ENCODE measurements around the gene MEOX2.

MEOX2 gene

GRCh38 chr7:15692501-15693020 is 6.1 kb upstream of the MEOX2 start:
- Histone ChIP-seq H3K36me3 (ENCODE audit: control insufficient read depth in 1 of 2, insufficient read depth in 2 of 2, low read length in 2 of 2) (no peaks in the 10 kb centered on the region), H3K4me3 (ENCODE audit: low read depth in 1 of 2, low read length in 2 of 2) (no peak overlapping the region), H3K27me3 (ENCODE audit: control insufficient read depth in 1 of 2, insufficient read depth in 2 of 2, low read length in 2 of 2) (peaks cover 10 to 15% of the 10 kb centered on the region in 2 donors), H3K27ac (ENCODE audit: low read depth, low read length) (no peak overlapping the region), H3K4me1 (ENCODE audit: control insufficient read depth in 1 of 2, insufficient read depth in 2 of 2, low read length in 2 of 2) (peaks cover 0 to 1% of the 10 kb centered on the region in 2 donors), H3K9ac (ENCODE audit: low read depth in 1 of 2, low read length in 2 of 2) (no peak overlapping the region), H3K9me3 (ENCODE audit: control insufficient read depth in 1 of 2, low read length in 2 of 2) (no peaks in the 10 kb centered on the region)

- no peak overlapping the region for H3K27ac ChIP-seq (ENCODE audit: low read depth, low read length)
- H3K9ac ChIP-seq (ENCODE audit: low read depth in 1 of 2, low read length in 2 of 2), result no peak overlapping the region
Observed at GRCh38 chr7:15688911-15689310, 2.4 kb upstream of the MEOX2 start.

GRCh38 chr7:15688279-15688626 is 1.8 kb upstream of the MEOX2 start:
- H3K27me3 ChIP-seq (ENCODE audit: control insufficient read depth in 1 of 2, insufficient read depth in 2 of 2, low read length in 2 of 2), result peaks cover 36 to 51% of the 10 kb centered on the region in 2 donors
- H3K27ac ChIP-seq (ENCODE audit: low read depth, low read length), result no peak overlapping the region
- H3K9me3 ChIP-seq (ENCODE audit: control insufficient read depth in 1 of 2, low read length in 2 of 2), result no peaks in the 10 kb centered on the region
- peaks cover 18 to 21% of the 10 kb centered on the region in 2 donors for H3K4me1 ChIP-seq (ENCODE audit: control insufficient read depth in 1 of 2, insufficient read depth in 2 of 2, low read length in 2 of 2)
- no peaks in the 10 kb centered on the region for H3K36me3 ChIP-seq (ENCODE audit: control insufficient read depth in 1 of 2, insufficient read depth in 2 of 2, low read length in 2 of 2)
- no peak overlapping the region for H3K4me3 ChIP-seq (ENCODE audit: low read depth in 1 of 2, low read length in 2 of 2)
- no peak overlapping the region for H3K9ac ChIP-seq (ENCODE audit: low read depth in 1 of 2, low read length in 2 of 2)

More at GRCh38 chr7:15688911-15689310, 2.4 kb upstream of the MEOX2 start:
- Histone ChIP-seq H3K36me3 (ENCODE audit: control insufficient read depth in 1 of 2, insufficient read depth in 2 of 2, low read length in 2 of 2) (no peaks in the 10 kb centered on the region), H3K9me3 (ENCODE audit: control insufficient read depth in 1 of 2, low read length in 2 of 2) (no peaks in the 10 kb centered on the region), H3K27me3 (ENCODE audit: control insufficient read depth in 1 of 2, insufficient read depth in 2 of 2, low read length in 2 of 2) (peaks cover 36 to 50% of the 10 kb centered on the region in 2 donors), H3K4me3 (ENCODE audit: low read depth in 1 of 2, low read length in 2 of 2) (no peak overlapping the region), H3K4me1 (ENCODE audit: control insufficient read depth in 1 of 2, insufficient read depth in 2 of 2, low read length in 2 of 2) (peaks cover 18 to 21% of the 10 kb centered on the region in 2 donors)

GRCh38 chr7:15687546-15688278 is 1.2 kb upstream of the MEOX2 start:
- Histone ChIP-seq H3K9ac (ENCODE audit: low read depth in 1 of 2, low read length in 2 of 2) (no peak overlapping the region), H3K27me3 (ENCODE audit: control insufficient read depth in 1 of 2, insufficient read depth in 2 of 2, low read length in 2 of 2) (peaks cover 38 to 51% of the 10 kb centered on the region in 2 donors), H3K27ac (ENCODE audit: low read depth, low read length) (no peak overlapping the region), H3K4me3 (ENCODE audit: low read depth in 1 of 2, low read length in 2 of 2) (no peak overlapping the region), H3K4me1 (ENCODE audit: control insufficient read depth in 1 of 2, insufficient read depth in 2 of 2, low read length in 2 of 2) (peaks cover 18 to 21% of the 10 kb centered on the region in 2 donors), H3K9me3 (ENCODE audit: control insufficient read depth in 1 of 2, low read length in 2 of 2) (no peaks in the 10 kb centered on the region), H3K36me3 (ENCODE audit: control insufficient read depth in 1 of 2, insufficient read depth in 2 of 2, low read length in 2 of 2) (no peaks in the 10 kb centered on the region)

GRCh38 chr7:15686957-15687545 is 568 bp upstream of the MEOX2 start:
- peaks cover 40 to 51% of the 10 kb centered on the region in 2 donors for H3K27me3 ChIP-seq (ENCODE audit: control insufficient read depth in 1 of 2, insufficient read depth in 2 of 2, low read length in 2 of 2)
- no peaks in the 10 kb centered on the region for H3K9me3 ChIP-seq (ENCODE audit: control insufficient read depth in 1 of 2, low read length in 2 of 2)
- H3K27ac ChIP-seq (ENCODE audit: low read depth, low read length), result no peak overlapping the region
- no peaks in the 10 kb centered on the region for H3K36me3 ChIP-seq (ENCODE audit: control insufficient read depth in 1 of 2, insufficient read depth in 2 of 2, low read length in 2 of 2)
- peaks cover 18 to 21% of the 10 kb centered on the region in 2 donors for H3K4me1 ChIP-seq (ENCODE audit: control insufficient read depth in 1 of 2, insufficient read depth in 2 of 2, low read length in 2 of 2)
- H3K9ac ChIP-seq (ENCODE audit: low read depth in 1 of 2, low read length in 2 of 2), result no peak overlapping the region
- peak overlapping the region; percentile 40 to 54 for H3K4me3 ChIP-seq (ENCODE audit: low read depth in 1 of 2, low read length in 2 of 2)

GRCh38 chr7:15685358-15686294 is 857 bp downstream of the MEOX2 start:
- no peak overlapping the region for H3K27ac ChIP-seq (ENCODE audit: low read depth, low read length)

GRCh38 chr7:15684871-15685270 is 1.6 kb downstream of the MEOX2 start:
- no peak overlapping the region for H3K27ac ChIP-seq (ENCODE audit: low read depth, low read length)
- H3K36me3 ChIP-seq (ENCODE audit: control insufficient read depth in 1 of 2, insufficient read depth in 2 of 2, low read length in 2 of 2), result no peaks in the 10 kb centered on the region
- H3K9ac ChIP-seq (ENCODE audit: low read depth in 1 of 2, low read length in 2 of 2), result no peak overlapping the region

More at GRCh38 chr7:15685358-15686294, 857 bp downstream of the MEOX2 start:
- Histone ChIP-seq H3K9ac (ENCODE audit: low read depth in 1 of 2, low read length in 2 of 2) (no peak overlapping the region), H3K36me3 (ENCODE audit: control insufficient read depth in 1 of 2, insufficient read depth in 2 of 2, low read length in 2 of 2) (no peaks in the 10 kb centered on the region), H3K27me3 (ENCODE audit: control insufficient read depth in 1 of 2, insufficient read depth in 2 of 2, low read length in 2 of 2) (peaks cover 40 to 51% of the 10 kb centered on the region in 2 donors), H3K4me1 (ENCODE audit: control insufficient read depth in 1 of 2, insufficient read depth in 2 of 2, low read length in 2 of 2) (peaks cover 18 to 21% of the 10 kb centered on the region in 2 donors), H3K9me3 (ENCODE audit: control insufficient read depth in 1 of 2, low read length in 2 of 2) (no peaks in the 10 kb centered on the region), H3K4me3 (ENCODE audit: low read depth in 1 of 2, low read length in 2 of 2) (peak overlapping the region; percentile 40 to 54)

GRCh38 chr7:15684111-15684800 is 2.2 kb downstream of the MEOX2 start:
- Histone ChIP-seq H3K4me1 (ENCODE audit: control insufficient read depth in 1 of 2, insufficient read depth in 2 of 2, low read length in 2 of 2) (peaks cover 18 to 21% of the 10 kb centered on the region in 2 donors), H3K9ac (ENCODE audit: low read depth in 1 of 2, low read length in 2 of 2) (no peak overlapping the region), H3K27me3 (ENCODE audit: control insufficient read depth in 1 of 2, insufficient read depth in 2 of 2, low read length in 2 of 2) (peaks cover 40 to 51% of the 10 kb centered on the region in 2 donors), H3K4me3 (ENCODE audit: low read depth in 1 of 2, low read length in 2 of 2) (no peak overlapping the region), H3K36me3 (ENCODE audit: control insufficient read depth in 1 of 2, insufficient read depth in 2 of 2, low read length in 2 of 2) (no peaks in the 10 kb centered on the region), H3K9me3 (ENCODE audit: control insufficient read depth in 1 of 2, low read length in 2 of 2) (no peaks in the 10 kb centered on the region), H3K27ac (ENCODE audit: low read depth, low read length) (no peak overlapping the region)

More at GRCh38 chr7:15684871-15685270, 1.6 kb downstream of the MEOX2 start:
- Histone ChIP-seq H3K27me3 (ENCODE audit: control insufficient read depth in 1 of 2, insufficient read depth in 2 of 2, low read length in 2 of 2) (peaks cover 40 to 51% of the 10 kb centered on the region in 2 donors), H3K9me3 (ENCODE audit: control insufficient read depth in 1 of 2, low read length in 2 of 2) (no peaks in the 10 kb centered on the region), H3K4me3 (ENCODE audit: low read depth in 1 of 2, low read length in 2 of 2) (no peak overlapping the region), H3K4me1 (ENCODE audit: control insufficient read depth in 1 of 2, insufficient read depth in 2 of 2, low read length in 2 of 2) (peaks cover 18 to 21% of the 10 kb centered on the region in 2 donors)

GRCh38 chr7:15682751-15683245 is 3.7 kb downstream of the MEOX2 start:
- Histone ChIP-seq H3K27me3 (ENCODE audit: control insufficient read depth in 1 of 2, insufficient read depth in 2 of 2, low read length in 2 of 2) (peaks cover 32 to 38% of the 10 kb centered on the region in 2 donors), H3K9me3 (ENCODE audit: control insufficient read depth in 1 of 2, low read length in 2 of 2) (no peaks in the 10 kb centered on the region), H3K4me3 (ENCODE audit: low read depth in 1 of 2, low read length in 2 of 2) (no peak overlapping the region), H3K9ac (ENCODE audit: low read depth in 1 of 2, low read length in 2 of 2) (no peak overlapping the region), H3K36me3 (ENCODE audit: control insufficient read depth in 1 of 2, insufficient read depth in 2 of 2, low read length in 2 of 2) (no peaks in the 10 kb centered on the region), H3K4me1 (ENCODE audit: control insufficient read depth in 1 of 2, insufficient read depth in 2 of 2, low read length in 2 of 2) (peaks cover 18 to 21% of the 10 kb centered on the region in 2 donors), H3K27ac (ENCODE audit: low read depth, low read length) (no peak overlapping the region)
